Thyroid gland (tissue), 4 donors: ENCODE results near the gene CCK.

ENCODE experiments used
- POLR2A ChIP-seq, 2 donors: fragments of 450-650 bp; IDR thresholded peaks; one replicate each; pipeline ENCODE4 v1.6.1; 2017; ENCODE audit warnings: antibody characterized with exemption in 2 of 2, mild to moderate bottlenecking in 2 of 2, moderate library complexity in 1 of 2
- TF ChIP-seq, protein P1 (sequence below), 6 experiments: fragments of 200-600 bp in 3 of 6; fragments of 450-650 bp in 3 of 6; sonication (generic) in 3 of 6; IDR thresholded peaks; one replicate each; pipeline ENCODE4 v1.5.1; 2016 to 2019; ENCODE audit warnings: antibody characterized with exemption in 6 of 6, mild to moderate bottlenecking in 2 of 6, inconsistent platforms in 1 of 6, moderate library complexity in 1 of 6

DNA sequence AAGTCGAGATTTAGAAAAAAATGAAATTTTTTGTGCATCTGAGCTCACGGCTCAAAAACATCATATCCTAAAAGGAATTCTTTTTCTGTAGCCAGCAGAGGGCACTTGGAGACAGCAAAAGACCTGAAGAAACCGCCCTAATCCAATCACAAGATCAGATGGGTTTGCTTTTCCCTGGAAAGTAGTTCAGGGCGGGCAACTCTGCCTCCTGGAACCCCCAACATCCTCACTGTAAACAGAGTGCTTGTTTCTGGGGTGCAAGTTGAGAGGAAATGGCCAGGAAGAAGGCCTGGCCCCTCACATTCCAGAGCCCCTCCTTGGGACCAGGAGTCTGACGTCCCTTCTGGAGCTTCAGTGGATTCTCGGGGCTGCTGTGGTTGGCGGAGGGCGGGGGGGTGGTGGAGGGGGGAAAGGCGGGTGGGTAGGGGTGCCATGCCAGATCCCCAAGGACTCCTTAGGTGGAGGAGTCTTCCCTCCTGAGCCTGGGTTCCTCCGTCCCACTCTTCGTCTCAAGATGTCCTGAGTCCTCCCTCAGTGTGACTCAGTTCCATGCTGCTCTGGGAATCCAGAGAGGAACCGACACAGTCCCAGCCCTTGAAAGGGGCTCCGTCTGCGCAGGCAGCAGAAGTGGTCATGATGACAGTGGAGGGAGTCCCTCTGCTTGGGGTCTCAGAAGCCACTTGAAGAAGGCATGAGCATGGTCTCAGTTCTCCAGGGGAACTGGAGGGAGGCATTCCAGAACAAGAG is 35.9 kb downstream of the CCK start:
- TF ChIP-seq, protein P1, sequence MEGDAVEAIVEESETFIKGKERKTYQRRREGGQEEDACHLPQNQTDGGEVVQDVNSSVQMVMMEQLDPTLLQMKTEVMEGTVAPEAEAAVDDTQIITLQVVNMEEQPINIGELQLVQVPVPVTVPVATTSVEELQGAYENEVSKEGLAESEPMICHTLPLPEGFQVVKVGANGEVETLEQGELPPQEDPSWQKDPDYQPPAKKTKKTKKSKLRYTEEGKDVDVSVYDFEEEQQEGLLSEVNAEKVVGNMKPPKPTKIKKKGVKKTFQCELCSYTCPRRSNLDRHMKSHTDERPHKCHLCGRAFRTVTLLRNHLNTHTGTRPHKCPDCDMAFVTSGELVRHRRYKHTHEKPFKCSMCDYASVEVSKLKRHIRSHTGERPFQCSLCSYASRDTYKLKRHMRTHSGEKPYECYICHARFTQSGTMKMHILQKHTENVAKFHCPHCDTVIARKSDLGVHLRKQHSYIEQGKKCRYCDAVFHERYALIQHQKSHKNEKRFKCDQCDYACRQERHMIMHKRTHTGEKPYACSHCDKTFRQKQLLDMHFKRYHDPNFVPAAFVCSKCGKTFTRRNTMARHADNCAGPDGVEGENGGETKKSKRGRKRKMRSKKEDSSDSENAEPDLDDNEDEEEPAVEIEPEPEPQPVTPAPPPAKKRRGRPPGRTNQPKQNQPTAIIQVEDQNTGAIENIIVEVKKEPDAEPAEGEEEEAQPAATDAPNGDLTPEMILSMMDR (IDR thresholded peaks at IDR 0.05): peak in 4 of 6 experiments; percentile 24 to 58 (median 50)
- no peak for TF ChIP-seq POLR2A (IDR thresholded peaks at IDR 0.05)
